Kidney (tissue), 14 donors: Measurements from ENCODE around the gene PAX7. TPM values are rescaled to one million over a fixed set of nuclear protein-coding genes. Genes with fewer than 3 reads are reported as not detected.

ENCODE experiments used
- DNase-seq, 5 donors: peaks; one replicate each; pipeline ENCODE4 v3.0.0-alpha.2; 2013 to 2020
- FAIRE-seq: peaks from 2 replicates; lab custom pipeline; 2012; peaks lifted over from hg19 to GRCh38; lab: Jason Lieb, UNC
- H3K27ac ChIP-seq, 2 donors: one replicate each; pipeline ENCODE4 v1.7.0; 2013; ENCODE audit warnings: low read depth in 2 of 2, low read length in 2 of 2, inconsistent platforms in 1 of 2
- H3K27me3 ChIP-seq: one replicate; pipeline ENCODE4 v1.7.1; 2013; ENCODE audit warnings: low read length, inconsistent platforms; ENCODE audit not compliant: control insufficient read depth, insufficient read depth
- H3K36me3 ChIP-seq, 3 donors: one replicate each; pipeline versions ENCODE4 v1.7.0 to v1.7.1; 2013; ENCODE audit warnings: low read length in 3 of 3, control low read depth in 1 of 3, inconsistent platforms in 1 of 3; ENCODE audit not compliant: insufficient read depth in 3 of 3, control insufficient read depth in 2 of 3
- H3K4me1 ChIP-seq, 3 donors: one replicate each; pipeline versions ENCODE4 v1.7.0 to v1.7.1; 2013; ENCODE audit warnings: low read length in 3 of 3, inconsistent platforms in 1 of 3, low read depth in 1 of 3; ENCODE audit not compliant: control insufficient read depth in 2 of 3, insufficient read depth in 2 of 3
- H3K4me3 ChIP-seq, 3 donors: one replicate each; pipeline versions ENCODE4 v1.7.0 to v1.8.1; 2013; ENCODE audit warnings: low read length in 3 of 3, control low read depth in 1 of 3, inconsistent platforms in 1 of 3
- H3K9ac ChIP-seq, 3 donors: one replicate each; pipeline versions ENCODE4 v1.7.0 to v1.7.1; 2013; ENCODE audit warnings: low read length in 3 of 3, control low read depth in 1 of 3, inconsistent platforms in 1 of 3
- H3K9me3 ChIP-seq, 3 donors: one replicate each; pipeline versions ENCODE4 v1.7.0 to v1.7.1; 2013; ENCODE audit warnings: low read length in 3 of 3, control low read depth in 1 of 3, inconsistent platforms in 1 of 3; ENCODE audit not compliant: control insufficient read depth in 2 of 3, insufficient read depth in 1 of 3
- CTCF ChIP-seq: IDR thresholded peaks from 3 replicates; pipeline ENCODE4 v1.5.1; 2012; ENCODE audit warnings: mild to moderate bottlenecking, moderate library complexity, borderline replicate concordance; ENCODE audit not compliant: insufficient read depth; ENCODE audit errors: extremely low read depth
- intact Hi-C: fragments of 100-400 bp; cut with DNase I; formaldehyde crosslinking; loops from one replicate; pipeline ENCODE4 v1.11.1; 2022
- polyA plus RNA-seq: library from polyadenylated mRNA; stranded (reverse); fragments of 350-450 nt; fragmentation: Illumina TruSeq; extraction: RNeasy Lipid Tissue Mini Kit (QIAGEN cat#74804); gene quantifications from one replicate; pipeline ENCODE4 v1.2.3, GENCODE V29; 2014; ENCODE audit warnings: low read depth, low replicate concordance; ENCODE audit not compliant: insufficient read depth
- total RNA-seq: library from RNA; stranded (reverse); fragmentation: NEBNext Ultra II Directional; extraction: Animal tissue kit (Norgen Biotek cat#: 25700); gene quantifications from one replicate; pipeline ENCODE4 v1.2.1, GENCODE V29; 2021
- donor health status: control.
- donor health status: control.
- donor health status: control.
- donor health status: control.
- donor health status: control.
- donor health status: DM: yes; HTN: yes; CAD: no.
- donor health status: Normal renal cell carcinoma (clear cell type).

The PAX7 gene
- total and polyA plus RNA-seq, 2 donors from 2014 or later, result not detected

GRCh38 chr1:18761948-18762840 lies 131.5 kb downstream of the PAX7 start:
- intact Hi-C loops, result no loop called here
- DNase-seq (no peak), FAIRE-seq (no peak)
- Histone ChIP-seq H3K27ac (no peak overlapping the region), H3K9ac (no peak overlapping the region), H3K36me3 (no peaks in the 10 kb centered on the region), H3K27me3 (no peaks in the 10 kb centered on the region), H3K4me1 (no peaks in the 10 kb centered on the region), H3K4me3 (no peak overlapping the region), H3K9me3 (no peaks in the 10 kb centered on the region)
- no peak for TF ChIP-seq CTCF

- DNase-seq (no peak), FAIRE-seq (no peak)
- Histone ChIP-seq H3K9me3 (no peaks in the 10 kb centered on the region), H3K27me3 (no peaks in the 10 kb centered on the region), H3K9ac (no peak overlapping the region), H3K27ac (no peak overlapping the region), H3K4me1 (no peaks in the 10 kb centered on the region), H3K4me3 (no peak overlapping the region), H3K36me3 (no peaks in the 10 kb centered on the region)
- intact Hi-C loops, result no loop called here
- TF ChIP-seq CTCF, result no peak
These were observed 133.7 kb downstream of the PAX7 start for GRCh38 chr1:18764362-18764761.

- DNase-seq (no peak), FAIRE-seq (no peak)
- Histone ChIP-seq H3K4me3 (no peak overlapping the region), H3K27me3 (no peaks in the 10 kb centered on the region), H3K27ac (no peak overlapping the region), H3K9ac (no peak overlapping the region), H3K9me3 (no peaks in the 10 kb centered on the region), H3K4me1 (no peaks in the 10 kb centered on the region), H3K36me3 (no peaks in the 10 kb centered on the region)
- intact Hi-C loops, result no loop called here
- no peak for TF ChIP-seq CTCF
These were observed 135.1 kb downstream of the PAX7 start for GRCh38 chr1:18765725-18766124.
